NCI-H510A treated with DMSO at 0.1 percent for 48 hours (cell line): ENCODE measurements around the gene DNAJB7.
A peak's percentile ranks its signal among the peaks of the same experiment; 100 is the strongest.
"Not testable (repeated sequence)": the region's sequence is repeated elsewhere in the genome, so short reads cannot be mapped to it uniquely, and the experiment has no call there.

Experiments used
- DNase-seq: peaks from one replicate; lab custom pipeline; 2025; lab: John Stamatoyannopoulos, UW

Gene DNAJB7

DNA sequence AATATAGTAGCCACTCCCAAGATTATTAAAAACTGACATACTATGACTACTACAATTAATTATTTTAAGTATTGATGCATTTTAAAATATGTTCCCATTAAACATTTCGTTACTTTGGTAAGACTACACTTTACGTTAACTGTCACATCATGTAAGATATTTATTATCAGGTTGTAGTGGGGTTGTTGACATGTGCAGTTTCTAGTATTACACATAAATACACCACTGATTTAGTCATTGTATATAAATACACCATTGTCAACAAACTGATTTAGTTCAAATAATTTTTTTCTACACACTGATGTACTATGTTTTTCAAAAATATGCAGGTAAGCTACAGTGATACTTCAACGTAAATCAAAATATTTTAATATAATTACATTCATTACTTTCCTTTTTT lies 17.0 kb downstream of the DNAJB7 start:
- DNase-seq: no peak

DNA sequence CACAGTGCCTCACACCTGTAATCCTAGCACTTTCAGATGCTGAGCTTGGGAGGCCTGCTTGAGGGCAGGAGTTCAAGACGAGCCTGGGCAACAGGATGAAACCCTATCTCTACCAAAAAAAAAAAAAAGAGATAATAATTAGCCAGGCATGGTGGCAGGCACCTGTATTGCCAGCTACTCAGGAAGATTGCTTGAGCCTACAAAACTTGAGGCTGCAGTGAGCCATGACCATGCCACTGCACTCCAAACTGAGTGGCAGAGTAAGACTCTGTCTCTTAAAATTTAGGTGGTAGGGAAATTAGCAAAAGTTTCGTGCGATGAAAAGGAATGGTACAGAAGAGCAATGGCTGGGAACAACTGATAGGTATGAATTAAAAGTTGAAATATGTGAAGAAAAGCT lies 23.4 kb downstream of the DNAJB7 start:
- DNase-seq: no peak

DNA sequence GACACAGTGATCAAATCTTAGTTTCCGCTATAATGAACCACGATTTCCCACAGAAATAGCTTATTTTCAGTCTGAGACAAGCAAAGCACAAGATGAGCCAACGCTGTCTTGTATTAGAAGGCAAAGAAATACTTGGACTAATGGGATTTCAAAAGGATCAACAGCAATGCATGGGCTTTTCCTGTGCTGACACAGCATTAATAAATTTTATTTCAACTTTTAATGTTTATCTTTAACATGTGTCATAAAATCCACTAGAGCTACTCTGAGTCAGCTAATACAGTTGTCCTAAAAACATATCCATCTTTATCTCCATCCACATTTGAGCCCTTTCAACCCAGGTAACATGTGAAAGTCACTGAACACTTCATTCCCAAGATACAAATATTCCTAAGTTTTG lies 27.3 kb downstream of the DNAJB7 start:
- DNase-seq: no peak

DNA sequence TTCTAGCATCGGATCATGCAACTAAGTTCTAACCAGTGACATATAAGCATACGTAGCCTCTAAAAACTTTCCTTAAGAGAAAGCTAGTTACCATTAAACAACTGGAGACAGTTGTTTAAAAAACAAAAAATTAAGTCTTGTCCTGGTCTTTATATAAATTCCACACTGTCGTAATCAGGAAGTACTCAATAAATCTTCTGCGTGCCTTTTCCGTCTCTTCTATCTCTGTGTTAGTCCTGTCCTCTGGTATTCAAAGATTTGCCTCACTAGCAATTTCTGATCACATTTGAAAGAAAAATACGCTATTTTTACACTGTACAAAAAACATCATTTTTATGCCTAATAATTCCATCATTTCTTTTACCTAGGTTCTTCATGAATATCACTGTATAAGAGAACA lies 32.8 kb downstream of the DNAJB7 start:
- no peak for DNase-seq

DNA sequence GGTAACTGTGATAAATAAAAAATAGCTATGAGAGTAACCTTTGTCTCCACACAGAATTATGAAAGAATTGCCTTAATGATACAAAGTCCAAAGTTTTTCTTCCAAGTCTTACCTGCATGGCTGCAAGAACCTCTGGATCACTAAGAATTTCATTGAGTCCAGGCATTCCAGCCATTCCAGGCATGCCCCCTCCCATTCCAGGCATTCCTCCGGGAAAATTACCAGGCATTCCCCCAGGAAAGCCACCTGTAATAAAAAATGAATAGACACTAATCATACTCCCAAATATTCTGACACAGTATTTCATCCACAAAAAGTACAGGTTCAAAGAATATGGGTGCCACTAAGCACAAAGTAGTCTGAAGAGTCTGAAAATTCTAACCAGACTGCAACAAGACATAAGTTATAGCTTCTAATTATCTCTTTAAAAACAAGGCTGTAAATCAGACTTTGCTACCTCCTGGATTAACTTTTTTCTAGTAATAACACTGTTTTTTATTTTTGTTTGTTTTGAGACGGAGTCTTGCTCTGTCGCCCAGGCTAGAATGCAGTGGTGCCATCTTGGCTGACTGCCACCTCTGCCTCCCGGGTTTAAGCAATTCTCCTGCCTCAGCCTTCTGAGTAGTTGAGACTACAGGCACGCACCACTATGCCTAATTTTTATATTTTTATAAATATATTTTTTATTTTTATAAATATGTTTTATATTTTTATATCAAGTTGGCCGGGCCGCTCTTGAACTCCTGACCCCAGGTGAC lies 34.8 kb downstream of the DNAJB7 start:
- no peak for DNase-seq

DNA sequence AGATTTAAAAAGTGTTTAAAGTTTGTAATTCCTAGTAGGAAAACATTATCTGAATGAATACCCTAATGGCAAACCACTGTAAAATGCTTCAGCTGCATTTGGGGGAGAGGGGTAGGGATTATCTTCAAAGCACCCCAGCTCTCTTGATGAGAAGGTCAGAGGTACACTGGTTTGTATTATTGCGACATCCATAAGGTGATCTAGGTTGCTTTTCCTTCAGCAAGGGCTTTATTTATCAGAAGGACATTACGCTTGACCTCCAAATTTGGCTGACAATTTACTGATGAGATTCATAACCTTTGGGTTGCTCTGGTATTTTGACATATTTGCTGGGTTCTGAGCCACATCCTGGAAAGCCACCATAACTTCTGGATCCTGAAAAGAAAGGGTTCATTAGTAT lies 35.6 kb downstream of the DNAJB7 start:
- DNase-seq: not testable (repeated sequence)

DNA sequence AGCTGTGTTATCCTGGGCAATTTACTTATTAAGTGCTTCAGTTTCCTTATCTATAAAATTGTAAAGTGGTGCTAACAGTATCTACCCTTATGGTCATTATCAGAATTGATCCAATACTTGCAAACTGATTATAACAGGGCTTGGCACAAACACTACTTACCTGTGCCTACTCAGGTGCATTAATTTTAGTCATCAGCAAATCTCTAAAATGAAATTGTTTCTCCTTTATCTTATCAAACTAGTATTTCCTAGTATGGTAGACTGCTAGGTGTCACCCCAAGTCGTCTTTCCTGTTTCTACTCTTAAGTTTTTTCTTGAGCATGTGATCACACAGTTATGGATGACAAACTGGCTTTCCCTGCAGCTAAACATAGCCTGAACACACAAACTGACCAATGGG lies 38.5 kb downstream of the DNAJB7 start:
- DNase-seq: no peak

DNA sequence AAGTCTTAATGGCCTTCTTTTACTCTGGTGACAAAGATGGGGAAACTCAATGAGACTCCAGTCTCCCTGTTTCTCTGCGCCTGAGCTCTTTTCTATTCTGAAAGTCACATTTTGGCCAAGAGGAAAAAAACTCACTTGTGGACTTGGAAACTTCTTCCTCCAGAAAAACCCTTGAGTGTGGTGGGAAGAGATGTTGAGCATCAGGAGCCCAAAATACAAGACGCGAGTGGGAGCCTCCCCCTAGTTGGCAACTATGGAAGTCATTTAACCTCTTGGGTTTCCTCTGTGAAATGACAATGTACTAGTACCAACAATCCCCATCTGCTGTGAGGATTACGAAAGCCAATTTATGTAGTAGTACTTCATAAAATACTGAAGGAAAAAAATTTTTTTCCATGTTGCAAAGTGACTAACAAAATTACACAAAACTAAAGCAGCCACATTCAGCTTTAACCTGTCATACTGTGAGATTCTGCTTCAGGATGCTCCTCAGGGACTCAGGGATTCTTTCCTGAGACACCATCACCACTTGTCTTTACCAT lies 42.2 kb downstream of the DNAJB7 start:
- DNase-seq: no peak

DNA sequence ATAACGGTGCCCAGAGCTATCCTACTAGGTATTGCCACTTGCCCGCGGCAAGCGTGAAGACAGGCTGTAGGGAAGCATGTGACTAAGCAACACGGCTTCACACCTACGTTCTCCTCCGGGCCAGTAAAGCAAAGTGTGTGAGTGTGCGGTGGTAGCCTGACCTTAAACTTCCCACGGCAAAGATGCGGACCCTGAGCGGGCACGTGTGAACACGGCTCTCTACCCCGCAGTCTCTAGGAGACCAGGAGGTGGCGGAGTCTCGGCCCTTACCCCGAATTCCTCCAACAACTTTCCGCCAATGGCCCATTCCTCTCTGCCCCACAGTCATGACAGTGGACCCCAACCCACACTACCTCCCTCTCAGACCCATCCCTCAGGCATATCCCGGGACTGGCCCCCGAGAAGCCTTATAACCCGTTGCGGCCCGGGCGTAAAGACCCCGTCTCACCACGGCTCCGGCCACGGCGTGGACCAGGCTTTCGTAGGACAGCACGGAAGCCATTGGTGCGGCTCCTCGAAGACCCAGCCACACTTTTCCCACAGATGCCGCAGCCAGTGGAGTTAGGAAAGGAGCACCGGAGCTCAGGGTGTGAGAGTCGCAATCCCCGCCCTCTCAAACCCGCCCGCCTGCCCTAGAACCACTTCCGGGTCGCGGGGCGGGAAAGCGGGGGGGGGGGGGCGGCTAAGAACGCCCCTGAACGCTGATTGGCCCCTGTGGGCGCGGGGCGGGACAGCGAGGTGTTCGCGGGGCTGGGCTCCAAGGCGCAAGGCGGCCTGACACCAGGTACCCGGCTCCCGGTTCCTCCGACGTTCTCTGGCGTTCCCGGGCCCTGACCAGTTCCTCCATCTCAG lies 42.9 kb downstream of the DNAJB7 start, which contains the start of gene SLC25A17:
SLC25A17 (minus strand) TSS at position 600 of the 852 bp plus-strand sequence; CDS start at position 502, 98 bp downstream.
- DNase-seq: peak; percentile 74

DNA sequence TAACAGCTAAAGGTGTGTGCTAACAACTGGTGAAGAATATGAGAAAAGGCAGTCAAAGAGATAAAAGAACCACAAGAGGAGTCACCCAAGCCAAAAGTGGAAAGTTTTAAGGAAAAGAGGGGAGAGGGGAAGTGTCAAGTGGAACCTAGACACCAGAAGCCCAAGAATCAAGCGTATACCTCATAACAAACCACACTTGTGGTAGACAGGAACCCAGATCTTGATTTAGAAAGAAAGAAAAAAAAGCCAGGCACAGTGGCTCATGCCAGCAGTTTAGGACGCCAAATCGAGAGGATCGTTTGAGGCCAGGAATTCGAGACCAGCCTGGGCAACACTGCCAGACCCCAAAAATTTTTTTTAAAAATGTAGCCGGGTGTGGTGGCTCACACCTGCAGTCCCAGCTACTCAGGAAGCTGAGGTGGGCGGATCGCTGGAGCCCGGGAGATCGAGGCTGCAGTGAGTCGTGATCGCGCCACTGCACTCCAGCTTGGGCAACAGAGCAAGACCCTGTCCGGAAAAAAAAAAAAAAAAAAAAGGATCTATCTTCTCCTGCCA lies 43.6 kb downstream of the DNAJB7 start:
- DNase-seq: no peak

DNA sequence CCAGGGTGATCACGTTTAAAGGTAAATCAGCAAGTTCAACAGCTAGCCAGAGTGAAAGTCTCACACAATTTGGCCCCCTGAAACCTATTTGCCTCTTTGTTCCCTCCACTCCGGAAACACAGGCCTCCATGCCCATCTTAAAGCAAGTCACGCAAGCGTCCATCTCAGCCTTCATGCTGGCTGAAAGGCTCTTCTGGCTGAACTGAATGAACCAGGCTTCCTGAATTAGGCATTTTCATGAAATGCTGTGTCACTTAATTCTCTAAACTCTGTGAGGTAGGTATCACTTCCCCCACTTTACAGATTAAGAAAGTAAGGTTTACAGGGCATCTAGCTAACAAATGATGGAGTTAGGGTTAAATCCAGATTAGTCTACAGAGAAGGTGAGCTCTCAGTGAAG lies 44.2 kb downstream of the DNAJB7 start:
- DNase-seq: no peak

DNA sequence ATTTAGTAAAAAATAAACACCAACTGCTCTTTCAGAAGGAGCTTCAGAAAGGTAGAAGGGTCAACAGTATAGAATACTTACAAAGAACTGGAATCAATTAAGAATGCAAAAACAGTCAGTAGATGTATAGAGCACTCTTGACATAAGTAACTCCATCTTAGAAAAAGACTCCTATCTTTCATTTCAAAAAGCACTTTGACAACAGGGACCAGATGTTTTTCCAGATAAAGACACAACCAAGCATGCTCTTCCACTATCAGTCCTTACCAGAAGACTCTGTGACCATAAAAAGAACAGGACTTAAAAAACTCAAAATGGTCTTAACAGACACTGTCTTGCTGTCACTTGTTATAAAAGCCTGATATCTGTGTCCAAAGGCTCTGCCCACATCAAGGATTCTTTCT lies 48.0 kb downstream of the DNAJB7 start:
- DNase-seq: no peak
